Endothelial cell of umbilical vein (primary cell): Measurements from ENCODE around the gene MFAP1. TPM values are rescaled to one million over a fixed set of nuclear protein-coding genes. Genes with fewer than 3 reads are reported as not detected.

Source experiments
- BruUV-seq: library from RNA; stranded (reverse); fragments of 400-500 nt; replicated peaks from 2 replicates; lab custom pipeline; 2021; lab: Mats Ljungman, UMichigan
- CTCF ChIA-PET: fragments of 300-600, 350-600 bp; sonication (Branson Sonifier 250); formaldehyde crosslinking; loops from one replicate; lab custom pipeline; 2021; ENCODE audit warnings: antibody characterized with exemption, inconsistent platforms; lab: Charles Lee
- POLR2A ChIA-PET: fragments of 300-600, 350-600 bp; sonication (Branson Sonifier 250); formaldehyde crosslinking; loops from one replicate; lab custom pipeline; 2021; ENCODE audit warnings: antibody characterized with exemption, inconsistent platforms; lab: Charles Lee
- DNase-seq: peaks from one replicate; pipeline ENCODE4 v3.0.0-alpha.2; 2011; ENCODE audit warnings: low read depth, low spot score
- FAIRE-seq: peaks from 2 replicates; lab custom pipeline; 2011; peaks lifted over from hg19 to GRCh38; lab: Jason Lieb, UNC
- H2AFZ ChIP-seq: 2 replicates; pipeline ENCODE4 v1.6.0; 2012; ENCODE audit warnings: low read depth, low read length, control low read depth, inconsistent platforms
- H3K27ac ChIP-seq: 2 replicates; pipeline ENCODE4 v1.5.1; 2011; ENCODE audit warnings: low read depth, mild to moderate bottlenecking, control low read depth, low read length, moderate library complexity; ENCODE audit not compliant: insufficient read depth
- H3K27me3 ChIP-seq, 2 experiments: 2 replicates each; pipeline versions ENCODE4 v1.6.0 to v1.6.1; 2011; ENCODE audit warnings: low read length in 2 of 2, mixed read lengths in 1 of 2; ENCODE audit not compliant: control insufficient read depth in 2 of 2, insufficient read depth in 2 of 2
- H3K36me3 ChIP-seq, 2 experiments: 2 replicates in 1 of 2; 3 replicates in 1 of 2; pipeline ENCODE4 v1.5.1; 2011; ENCODE audit warnings: low read length in 2 of 2, mild to moderate bottlenecking in 1 of 2, moderate library complexity in 1 of 2; ENCODE audit not compliant: control insufficient read depth in 2 of 2, insufficient read depth in 2 of 2; ENCODE audit errors: extremely low read depth in 1 of 2
- H3K4me1 ChIP-seq: 3 replicates; pipeline ENCODE4 v1.5.1; 2011; ENCODE audit warnings: mild to moderate bottlenecking, low read length; ENCODE audit not compliant: control insufficient read depth, insufficient read depth; ENCODE audit errors: extremely low read depth
- H3K4me2 ChIP-seq: 2 replicates; pipeline ENCODE4 v1.6.1; 2011; ENCODE audit warnings: low read length, control low read depth, mixed read lengths; ENCODE audit not compliant: insufficient read depth
- H3K4me3 ChIP-seq, 3 experiments: fragments of 200-600 bp in 1 of 3; sonication (generic), shearing (Covaris generic) in 1 of 3; replicated peaks in 1 of 3; 2 replicates each; pipeline ENCODE4 v1.5.1; 2011 to 2016; ENCODE audit warnings: control low read depth in 3 of 3, low read length in 3 of 3, mild to moderate bottlenecking in 2 of 3, inconsistent platforms in 1 of 3, low read depth in 1 of 3, moderate library complexity in 1 of 3; ENCODE audit not compliant: insufficient read depth in 1 of 3
- H3K79me2 ChIP-seq: 2 replicates; pipeline ENCODE4 v1.6.0; 2012; ENCODE audit warnings: low read length, inconsistent platforms; ENCODE audit not compliant: control insufficient read depth, insufficient read depth
- H3K9ac ChIP-seq: replicated peaks from 2 replicates; pipeline ENCODE3; 2011; ENCODE audit warnings: low read length, control low read depth; ENCODE audit not compliant: insufficient read depth; ENCODE audit errors: extremely low read depth
- H3K9me1 ChIP-seq: replicated peaks from 3 replicates; pipeline ENCODE4 v1.6.0; 2011; ENCODE audit warnings: mild to moderate bottlenecking, low read length; ENCODE audit not compliant: control insufficient read depth, insufficient read depth; ENCODE audit errors: extremely low read depth
- H3K9me3 ChIP-seq: replicated peaks from 2 replicates; pipeline ENCODE4 v1.5.1; 2012; ENCODE audit warnings: low read length, inconsistent platforms; ENCODE audit not compliant: control insufficient read depth, insufficient read depth
- H4K20me1 ChIP-seq: replicated peaks from 2 replicates; pipeline ENCODE3; 2011; ENCODE audit warnings: mild to moderate bottlenecking, low read length; ENCODE audit not compliant: control insufficient read depth, insufficient read depth; ENCODE audit errors: extremely low read depth
- CTCF ChIP-seq, 2 donors: IDR thresholded peaks; 1 replicate in 1 of 2; 2 replicates in 1 of 2; pipeline ENCODE4 v1.5.1; 2011; ENCODE audit warnings: low read length in 2 of 2, mild to moderate bottlenecking in 2 of 2, moderate library complexity in 2 of 2, control low read depth in 1 of 2, inconsistent platforms in 1 of 2, low read depth in 1 of 2; ENCODE audit not compliant: insufficient read depth in 1 of 2; ENCODE audit errors: extremely low read depth in 1 of 2
- EZH2 ChIP-seq: IDR thresholded peaks from 2 replicates; pipeline ENCODE4 v1.6.1; 2012; ENCODE audit warnings: borderline replicate concordance, low read depth, mild to moderate bottlenecking, moderate library complexity, low read length, inconsistent platforms; ENCODE audit not compliant: severe bottlenecking
- FOS ChIP-seq: IDR thresholded peaks from 2 replicates; pipeline ENCODE4 v1.6.1; 2011; ENCODE audit warnings: mild to moderate bottlenecking, low read length, moderate library complexity, borderline replicate concordance; ENCODE audit not compliant: insufficient read depth
- GATA2 ChIP-seq: IDR thresholded peaks from 2 replicates; pipeline ENCODE4 v1.7.0; 2011; ENCODE audit warnings: low read depth, mild to moderate bottlenecking, moderate library complexity, mixed read lengths, low read length; ENCODE audit not compliant: insufficient read length, insufficient read depth
- JUN ChIP-seq: IDR thresholded peaks from 2 replicates; pipeline ENCODE4 v1.6.1; 2011; ENCODE audit warnings: borderline replicate concordance, low read depth; ENCODE audit not compliant: insufficient read length, insufficient read depth
- MAX ChIP-seq: IDR thresholded peaks from 2 replicates; pipeline ENCODE4 v1.6.1; 2011; ENCODE audit not compliant: insufficient read depth, insufficient read length
- MYC ChIP-seq: IDR thresholded peaks from one replicate; pipeline ENCODE4 v1.6.1; 2011; ENCODE audit warnings: mild to moderate bottlenecking, low read depth, low read length
- POLR2A ChIP-seq: IDR thresholded peaks from 2 replicates; pipeline ENCODE4 v1.6.1; 2012; ENCODE audit warnings: low read depth, mild to moderate bottlenecking, control low read depth, low read length
- POLR2AphosphoS5 ChIP-seq: IDR thresholded peaks from 2 replicates; pipeline ENCODE4 v1.6.1; 2012; ENCODE audit warnings: low read depth, mild to moderate bottlenecking, control low read depth, low read length, moderate library complexity; ENCODE audit not compliant: insufficient read depth
- dilution Hi-C: fragments of 300-500 bp; cut with MboI; formaldehyde crosslinking; loops from one replicate; pipeline ENCODE4 v1.15.0; 2019; ENCODE audit warnings: low sequenced_read_pairs; ENCODE audit not compliant: extremely low pct_ligation_motif_present
- intact Hi-C: fragments of 100-400 bp; cut with micrococcal nuclease; formaldehyde crosslinking; loops from one replicate; pipeline ENCODE4 v1.10.0; 2022
- polyA plus RNA-seq, 4 experiments: library from polyadenylated mRNA; depleted of rRNA in 3 of 4; stranded (reverse) in 3 of 4; unstranded in 1 of 4; fragments of >200 nt; gene quantifications; 2 replicates each; pipeline versions ENCODE4 v1.2.1 to v1.2.3, GENCODE V29; 2011 to 2012; ENCODE audit warnings: missing spikeins in 1 of 4
- total RNA-seq: library from RNA; stranded (reverse); gene quantifications from 2 replicates; pipeline ENCODE4 v1.2.3, GENCODE V29; 2021

The MFAP1 gene
- total and polyA plus RNA-seq, 2 donors (not counting 3 experiments of a cell fraction or from before 2014, with no cell fraction given): 12.9 to 30.5 TPM

DNA sequence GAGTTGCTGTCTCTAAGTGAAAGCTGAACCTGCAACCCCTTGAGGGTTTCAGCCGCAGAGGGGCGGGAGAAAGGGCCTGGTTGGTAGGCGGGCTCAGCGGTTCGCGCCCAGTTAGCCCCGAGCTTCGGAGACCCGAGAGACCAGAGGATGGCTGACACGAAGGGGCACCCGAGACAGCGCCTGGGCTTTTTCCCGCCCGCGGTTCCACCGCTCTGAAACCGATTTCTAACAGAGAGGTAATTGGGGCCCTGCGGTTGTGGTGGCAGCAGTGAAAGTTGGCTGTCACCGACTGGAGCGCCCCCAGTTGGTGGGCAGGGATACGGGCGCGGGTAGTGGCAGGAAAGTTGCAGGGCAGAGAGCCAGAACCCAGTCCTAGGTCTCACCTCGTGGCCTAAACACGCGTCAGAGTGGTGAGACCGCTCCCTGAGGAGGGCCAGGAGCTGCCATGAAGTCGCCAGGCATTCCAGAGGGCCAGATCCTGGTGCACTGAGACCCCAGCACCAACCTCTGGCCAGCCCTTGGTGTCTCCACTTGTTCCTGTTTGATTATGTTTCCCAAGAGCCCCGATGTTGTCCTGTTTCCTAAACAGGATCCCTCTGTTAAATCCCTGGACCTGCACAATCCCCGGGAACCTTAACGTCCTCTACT, 47.1 kb downstream of the MFAP1 start:
- no peak for FAIRE-seq

More for the DNA sequence above, 47.1 kb downstream of the MFAP1 start:
- Histone ChIP-seq H3K79me2 (no peaks in the 10 kb centered on the region), H3K9ac (peak overlapping the region; percentile 76), H2AFZ (peak overlapping the region; percentile 96), H3K9me1 (no peaks in the 10 kb centered on the region), H3K27ac (peak overlapping the region; percentile 48), H3K36me3 (peaks cover 6 to 11% of the 10 kb centered on the region in 2 experiments), H3K27me3 (no peaks in the 10 kb centered on the region), H3K9me3 (no peaks in the 10 kb centered on the region), H4K20me1 (no peaks in the 10 kb centered on the region), H3K4me1 (peaks cover 3% of the 10 kb centered on the region), H3K4me3 (peak overlapping the region; percentile 56 to 76 (median 61)), H3K4me2 (peak overlapping the region; percentile 88)
- TF ChIP-seq MYC (no peak), POLR2AphosphoS5 (peak; percentile 27), CTCF (IDR thresholded peaks at IDR 0.05; ENCODE audit: extremely low read depth in 1 of 2, insufficient read depth in 1 of 2, low read depth in 1 of 2, low read length in 2 of 2) (peak; percentile 77 to 89), POLR2A (peak; percentile 52), GATA2 (no peak), MAX (no peak), JUN (no peak), EZH2 (no peak), FOS (no peak)
- ChIA-PET CTCF (interaction anchor here (0.6 to 2.8 kb wide), 9 partner anchors 9 to 301 kb away, joined by 3 to 24 read pairs (median 4); partner anchors contain the start of gene SERF2), POLR2A (interaction anchor here (0.6 to 1.5 kb wide), 2 partner anchors 23 to 88 kb away, joined by 3 to 4 read pairs; partner anchors contain the start of gene HYPK)
- dilution Hi-C loops (no loop called here), intact Hi-C loops (loop anchor here (1.0 kb wide), 1 partner anchor 15 kb away; the partner anchor contains the start of gene SERF2)
- TSS peak; percentile 34 for BruUV-seq
- peak; percentile 87 for DNase-seq
